GM20000 (cell line): ENCODE data around the gene PCDH1.

Experiments
- DNase-seq: peaks from one replicate; pipeline ENCODE4 v3.0.0; 2012; ENCODE audit warnings: low spot score
- TF ChIP-seq, protein P1 (sequence below): IDR thresholded peaks from 2 replicates; pipeline ENCODE4 v1.5.1; 2012; ENCODE audit warnings: mild to moderate bottlenecking, control low read depth; ENCODE audit errors: extremely low read depth, missing control alignments

The PCDH1 gene

DNA sequence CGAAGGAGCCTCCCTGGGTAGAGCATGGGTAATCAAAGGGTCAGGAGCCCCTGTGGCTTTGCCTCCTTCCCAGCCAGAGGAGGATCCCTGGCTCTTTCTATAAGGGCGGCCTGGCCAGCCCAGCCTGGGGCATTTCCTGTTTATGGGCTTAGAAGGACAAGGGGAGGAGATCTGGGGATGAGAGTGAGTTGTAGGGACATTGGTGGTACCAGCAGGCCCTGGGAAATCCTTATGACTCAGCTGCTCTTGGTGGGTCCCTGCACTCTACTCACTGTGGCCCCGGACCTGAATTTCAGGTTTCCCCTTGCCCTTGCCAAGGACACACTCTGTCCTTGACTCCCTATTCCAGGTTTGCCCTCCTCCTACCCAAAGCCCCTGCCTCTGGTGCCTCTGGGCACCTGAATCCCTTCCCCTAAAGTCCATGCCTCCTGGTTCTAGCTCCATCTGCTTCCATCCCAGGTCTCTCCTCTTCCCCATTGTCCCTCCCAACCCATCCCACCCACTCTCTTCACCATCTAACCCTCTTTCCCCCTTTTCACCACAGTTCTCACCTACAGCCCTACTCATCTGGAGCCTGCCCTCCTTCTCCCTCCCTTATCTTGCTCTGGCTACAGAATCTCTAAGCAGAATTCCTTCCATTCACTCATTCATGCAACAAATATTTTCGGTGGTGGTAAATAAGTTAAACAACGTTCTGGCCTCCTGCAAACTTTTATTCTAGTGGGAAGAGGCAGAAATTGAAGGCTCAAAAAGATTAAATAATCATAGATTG lies 34.9 kb downstream of the PCDH1 start:
- DNase-seq, result no peak
- TF ChIP-seq, protein P1, sequence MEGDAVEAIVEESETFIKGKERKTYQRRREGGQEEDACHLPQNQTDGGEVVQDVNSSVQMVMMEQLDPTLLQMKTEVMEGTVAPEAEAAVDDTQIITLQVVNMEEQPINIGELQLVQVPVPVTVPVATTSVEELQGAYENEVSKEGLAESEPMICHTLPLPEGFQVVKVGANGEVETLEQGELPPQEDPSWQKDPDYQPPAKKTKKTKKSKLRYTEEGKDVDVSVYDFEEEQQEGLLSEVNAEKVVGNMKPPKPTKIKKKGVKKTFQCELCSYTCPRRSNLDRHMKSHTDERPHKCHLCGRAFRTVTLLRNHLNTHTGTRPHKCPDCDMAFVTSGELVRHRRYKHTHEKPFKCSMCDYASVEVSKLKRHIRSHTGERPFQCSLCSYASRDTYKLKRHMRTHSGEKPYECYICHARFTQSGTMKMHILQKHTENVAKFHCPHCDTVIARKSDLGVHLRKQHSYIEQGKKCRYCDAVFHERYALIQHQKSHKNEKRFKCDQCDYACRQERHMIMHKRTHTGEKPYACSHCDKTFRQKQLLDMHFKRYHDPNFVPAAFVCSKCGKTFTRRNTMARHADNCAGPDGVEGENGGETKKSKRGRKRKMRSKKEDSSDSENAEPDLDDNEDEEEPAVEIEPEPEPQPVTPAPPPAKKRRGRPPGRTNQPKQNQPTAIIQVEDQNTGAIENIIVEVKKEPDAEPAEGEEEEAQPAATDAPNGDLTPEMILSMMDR, result no peak

DNA sequence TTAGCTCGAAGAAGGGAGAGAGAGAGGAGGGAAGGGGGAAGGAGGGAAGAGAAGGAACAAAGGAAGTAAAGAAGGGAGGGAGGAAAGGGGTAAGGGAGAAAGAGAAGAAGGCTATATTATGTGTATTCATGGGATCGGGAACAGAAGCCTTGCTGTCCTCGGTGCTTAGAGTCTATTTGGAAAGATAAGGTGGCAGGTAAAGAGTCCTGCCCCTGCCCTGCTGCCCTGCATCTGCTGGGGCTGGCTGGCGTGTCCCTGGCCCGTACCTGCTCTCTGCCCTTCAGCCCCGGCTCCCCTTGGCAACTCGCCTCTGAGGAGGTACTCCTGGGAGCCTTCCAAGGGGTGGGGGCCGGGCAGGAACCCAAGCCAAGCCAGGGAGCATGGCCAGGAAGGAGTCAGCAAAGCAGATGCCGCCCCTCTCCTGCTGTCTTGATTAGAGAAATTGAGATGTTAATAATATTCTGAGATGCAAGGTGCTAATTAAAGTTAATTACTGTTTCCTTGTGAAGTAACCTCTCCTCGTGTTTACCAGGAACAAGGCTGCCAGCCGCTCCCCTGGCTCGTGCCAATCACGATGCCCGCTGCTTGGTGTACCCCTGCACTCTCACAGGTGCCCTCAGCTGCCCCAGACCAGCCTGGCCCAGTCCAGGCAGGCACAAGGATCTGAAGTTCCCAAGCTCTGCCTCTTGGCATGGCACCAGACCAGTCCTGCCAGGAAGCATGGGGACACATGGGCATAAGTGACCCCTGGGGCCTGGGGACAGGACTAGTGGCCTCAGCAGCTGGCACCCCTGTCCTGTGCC lies 36.6 kb downstream of the PCDH1 start:
- TF ChIP-seq, protein P1, result no peak
- no peak for DNase-seq

DNA sequence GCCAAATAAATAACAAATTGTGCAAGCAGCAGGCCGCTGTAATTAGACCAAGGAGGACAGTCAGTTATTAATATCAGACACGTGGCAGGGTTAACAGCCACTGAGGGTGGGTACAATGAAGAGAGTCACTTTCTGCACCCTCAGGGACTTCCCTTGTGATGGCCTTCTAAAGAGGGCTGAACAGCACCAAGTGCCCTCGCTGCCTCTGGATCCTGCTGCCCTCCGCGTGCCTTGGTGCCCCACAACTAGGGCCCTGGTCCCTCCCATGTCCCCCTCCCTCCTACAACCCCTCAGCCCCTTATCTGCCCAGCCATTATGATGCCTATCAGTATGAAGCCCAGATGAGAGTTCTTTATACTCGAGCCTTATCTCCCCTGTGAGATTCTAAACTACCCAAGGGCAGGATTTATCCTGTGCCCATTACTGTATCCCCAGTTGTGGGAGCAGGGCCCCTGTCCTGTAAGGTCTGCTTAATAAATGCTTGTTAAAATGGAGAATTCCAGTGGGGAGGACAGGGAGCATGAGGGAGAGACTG lies 37.3 kb downstream of the PCDH1 start:
- TF ChIP-seq, protein P1, result no peak
- DNase-seq, result no peak

DNA sequence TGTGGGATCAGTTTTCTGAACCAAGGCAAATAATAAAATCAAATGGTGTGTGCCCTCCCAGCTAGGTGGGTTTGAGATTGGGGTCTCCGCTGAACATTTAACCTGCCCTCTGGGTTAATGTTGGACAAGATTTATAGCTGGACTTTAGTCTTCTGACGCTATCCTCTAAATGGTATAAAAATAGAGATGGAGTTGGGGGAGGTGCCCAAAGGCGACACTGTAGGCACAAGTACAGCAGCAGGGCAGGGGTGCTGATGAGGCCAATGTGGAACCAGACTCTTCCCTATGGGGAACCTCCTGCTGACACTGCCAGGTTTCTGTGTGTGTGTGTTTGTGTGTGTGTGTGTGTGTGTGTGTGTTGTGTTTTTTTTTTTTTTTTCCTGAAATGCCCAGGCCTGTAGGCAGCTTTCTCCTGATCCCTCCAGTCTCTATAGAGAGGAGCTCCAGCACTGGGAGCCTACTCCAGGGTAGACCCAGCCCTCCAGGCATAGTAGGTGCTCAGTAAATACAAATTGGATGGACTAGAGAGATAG lies 37.9 kb downstream of the PCDH1 start:
- no peak for DNase-seq
- TF ChIP-seq, protein P1, result no peak

DNA sequence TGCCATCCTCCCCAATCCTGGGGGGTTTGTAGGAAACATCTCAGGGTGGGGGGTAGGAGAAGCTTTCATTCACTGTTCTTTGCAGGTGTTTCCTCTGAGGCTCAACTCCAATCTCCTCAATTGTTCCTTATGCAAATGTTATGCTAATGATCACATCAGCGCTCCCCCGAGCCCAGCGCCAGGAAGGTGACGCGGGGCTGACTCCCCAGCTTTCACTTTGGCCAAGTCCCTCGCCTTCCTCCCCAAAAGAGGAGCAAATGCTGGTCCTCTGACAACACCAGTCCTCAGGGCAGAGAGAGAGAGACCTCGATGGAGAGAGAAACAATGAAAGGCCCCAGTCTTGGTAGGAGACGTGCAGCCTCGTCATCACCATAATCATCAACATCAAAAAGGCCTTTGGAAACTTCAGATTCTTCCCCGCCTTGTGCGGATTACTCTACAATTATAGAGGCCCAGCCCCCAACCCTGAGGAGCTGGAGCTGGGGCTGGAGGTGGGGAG lies 39.1 kb downstream of the PCDH1 start:
- no peak for DNase-seq
- TF ChIP-seq, protein P1, result no peak

DNA sequence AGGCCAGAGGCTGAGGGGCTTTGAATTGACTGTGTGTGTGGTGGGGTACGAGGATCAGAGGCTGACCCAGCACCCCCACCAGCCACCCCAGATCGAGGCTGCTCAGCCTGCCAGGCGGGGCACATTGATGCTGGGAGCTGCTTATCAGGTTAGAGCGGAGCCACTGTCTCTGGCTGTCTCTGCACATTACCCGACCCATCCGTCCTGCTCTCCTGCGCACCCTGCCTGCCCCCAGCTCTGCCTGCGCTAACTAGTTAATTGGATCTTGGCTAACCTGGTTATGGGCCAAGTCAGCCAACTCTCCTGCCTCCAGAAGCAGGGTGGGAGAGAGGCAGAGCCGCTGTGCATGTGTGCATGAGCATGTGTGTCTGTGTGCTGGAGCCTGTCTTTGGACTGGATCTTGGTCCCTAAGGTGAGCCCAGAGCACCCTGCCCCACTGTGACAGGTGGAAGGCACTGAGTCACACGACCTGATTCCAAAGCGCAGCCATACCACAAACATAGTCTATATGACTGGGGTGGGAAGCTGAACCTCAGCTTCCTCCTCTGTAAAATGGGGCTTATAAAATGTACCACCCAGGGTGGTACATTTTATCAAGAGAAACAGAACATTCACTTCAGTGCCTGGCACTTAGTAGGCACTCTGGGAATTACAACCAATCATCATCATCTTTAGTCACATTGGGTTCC lies 39.7 kb downstream of the PCDH1 start:
- TF ChIP-seq, protein P1, result no peak
- DNase-seq, result no peak
